ENCODE measurements around the gene CNOT8.

GRCh38 chr5:154858297-154858971 is at the start of gene CNOT8:
- no peak for TF ChIP-seq FOXA1 (IDR thresholded peaks at IDR 0.05)
- TF ChIP-seq LEF1 (IDR thresholded peaks at IDR 0.05; ENCODE audit: borderline replicate concordance) = no peak
- no peak for TF ChIP-seq SUZ12 (IDR thresholded peaks at IDR 0.05)
- TF ChIP-seq SP1 (IDR thresholded peaks at IDR 0.05) = no peak
- TF ChIP-seq BHLHE40 (IDR thresholded peaks at IDR 0.05; ENCODE audit: borderline replicate concordance) = no peak
- no peak for TF ChIP-seq FOXM1 (IDR thresholded peaks at IDR 0.05; ENCODE audit: borderline replicate concordance)
- no peak for TF ChIP-seq TARDBP (IDR thresholded peaks at IDR 0.05)
- TF ChIP-seq FOXK2 (IDR thresholded peaks at IDR 0.05) = no peak

Data from HEK293T (cell line).